Endodermal cell (in vitro differentiated cells): ENCODE results near the gene SYNJ2. TPM values are rescaled to one million over a fixed set of nuclear protein-coding genes. Genes with fewer than 3 reads are reported as not detected.

ENCODE experiments used
- DNase-seq: peaks from one replicate; pipeline ENCODE4 v3.0.0-alpha.2; 2017
- H3K27ac ChIP-seq: 2 replicates; pipeline ENCODE4 v1.5.1; 2013; ENCODE audit warnings: mild to moderate bottlenecking, low read depth, low read length, moderate library complexity
- H3K27me3 ChIP-seq: 2 replicates; pipeline ENCODE4 v1.6.1; 2013; ENCODE audit warnings: mild to moderate bottlenecking, low read length, moderate library complexity; ENCODE audit not compliant: insufficient read depth, control insufficient read depth, poor library complexity, severe bottlenecking
- H3K36me3 ChIP-seq: 2 replicates; pipeline ENCODE4 v1.7.0; 2013; ENCODE audit warnings: mild to moderate bottlenecking, low read length, moderate library complexity; ENCODE audit not compliant: control insufficient read depth, insufficient read depth
- H3K4me1 ChIP-seq: one replicate; pipeline ENCODE4 v1.7.0; 2013; ENCODE audit warnings: low read length; ENCODE audit not compliant: control insufficient read depth, insufficient read depth
- H3K4me3 ChIP-seq: 2 replicates; pipeline ENCODE4 v1.5.1; 2013; ENCODE audit warnings: mild to moderate bottlenecking, low read length, moderate library complexity
- H3K9ac ChIP-seq: 2 replicates; pipeline ENCODE4 v1.6.1; 2013; ENCODE audit warnings: mild to moderate bottlenecking, low read length, moderate library complexity; ENCODE audit not compliant: poor library complexity, severe bottlenecking; ENCODE audit errors: extremely low read depth
- H3K9me3 ChIP-seq: 2 replicates; pipeline ENCODE4 v1.6.1; 2013; ENCODE audit warnings: mild to moderate bottlenecking, low read length, moderate library complexity; ENCODE audit not compliant: control insufficient read depth
- H3K27ac Mint-ChIP-seq: 2 replicates; pipeline ENCODE4 v1.8.0; 2020; ENCODE audit warnings: mixed read lengths
- H3K27me3 Mint-ChIP-seq: 2 replicates; pipeline ENCODE4 v1.8.0; 2021; ENCODE audit warnings: mild to moderate bottlenecking, mixed read lengths; ENCODE audit not compliant: insufficient read depth
- H3K36me3 Mint-ChIP-seq: 2 replicates; pipeline ENCODE4 v1.8.0; 2020; ENCODE audit warnings: low read depth, mixed read lengths
- H3K4me1 Mint-ChIP-seq: 2 replicates; pipeline ENCODE4 v1.8.0; 2020; ENCODE audit warnings: mixed read lengths
- H3K4me3 Mint-ChIP-seq: 2 replicates; pipeline ENCODE4 v1.8.0; 2020; ENCODE audit warnings: mild to moderate bottlenecking, moderate library complexity, mixed read lengths
- H3K9me3 Mint-ChIP-seq: 2 replicates; pipeline ENCODE4 v1.8.0; 2020; ENCODE audit warnings: mild to moderate bottlenecking, mixed read lengths
- CTCF ChIP-seq: fragments of 200-600 bp; sonication (generic); conservative IDR thresholded peaks from 2 replicates; pipeline ENCODE4 v1.5.0; 2021; ENCODE audit warnings: antibody characterized with exemption, mild to moderate bottlenecking
- WGBS, 2 experiments: methylation state at CpG; one replicate each; pipeline versions ENCODE4 v1.1.5 to v1.1.7; 2013; ENCODE audit warnings: missing lambda C conversion rate in 2 of 2, mixed read lengths in 1 of 2; ENCODE audit not compliant: insufficient coverage in 1 of 2, insufficient read length in 1 of 2; 5-methylcytosine and 5-hydroxymethylcytosine counted together
- total RNA-seq, 2 donors: library from RNA; stranded (reverse); fragmentation: NEBNext Ultra II Directional in 1 of 2; extraction: Animal tissue kit (Norgen Biotek cat#: 25700) in 1 of 2; gene quantifications; 2 replicates in 1 of 2; 3 replicates in 1 of 2; pipeline ENCODE4 v1.2.1, GENCODE V29; 2021

Gene SYNJ2
- total RNA-seq, 2 donors from 2014 or later: 21.2 to 32.8 TPM

GRCh38 chr6:158020272-158020711, 38.6 kb downstream of the SYNJ2 start:
- H3K9ac ChIP-seq: no peak overlapping the region
- H3K36me3 ChIP-seq: peaks cover 16% of the 10 kb centered on the region
- no peaks in the 10 kb centered on the region for H3K4me1 ChIP-seq
- Mint-ChIP-seq H3K36me3 (peaks cover 14% of the 10 kb centered on the region), H3K27ac (peak overlapping the region; percentile 67), H3K9me3 (no peaks in the 10 kb centered on the region), H3K4me1 (peaks cover 10% of the 10 kb centered on the region), H3K27me3 (no peaks in the 10 kb centered on the region), H3K4me3 (no peak overlapping the region)
- H3K4me3 ChIP-seq: no peak overlapping the region
- no peak overlapping the region for H3K27ac ChIP-seq
- no peak for TF ChIP-seq CTCF
- H3K9me3 ChIP-seq: no peaks in the 10 kb centered on the region
- no peak for DNase-seq
- H3K27me3 ChIP-seq: no peaks in the 10 kb centered on the region
- 77 to 86% methylated on average over 5 to 6 of the region's 6 CpGs for WGBS, 2 experiments

GRCh38 chr6:158020811-158021210, 39.1 kb downstream of the SYNJ2 start:
- no peaks in the 10 kb centered on the region for H3K27me3 ChIP-seq
- no peak overlapping the region for H3K9ac ChIP-seq
- peaks cover 10% of the 10 kb centered on the region for H3K4me1 Mint-ChIP-seq
- peaks cover 14% of the 10 kb centered on the region for H3K36me3 Mint-ChIP-seq
- no peaks in the 10 kb centered on the region for H3K9me3 Mint-ChIP-seq
- peaks cover 16% of the 10 kb centered on the region for H3K36me3 ChIP-seq
- H3K4me1 ChIP-seq: no peaks in the 10 kb centered on the region
- H3K27ac Mint-ChIP-seq: no peak overlapping the region
- WGBS, 2 experiments: 83% methylated on average over 1 of the region's 2 CpGs; no CpG with 5 or more reads in 1 of the 2 experiments
- TF ChIP-seq CTCF: no peak
- DNase-seq: no peak
- no peaks in the 10 kb centered on the region for H3K9me3 ChIP-seq
- no peak overlapping the region for H3K4me3 ChIP-seq
- no peaks in the 10 kb centered on the region for H3K27me3 Mint-ChIP-seq
- H3K27ac ChIP-seq: no peak overlapping the region
- H3K4me3 Mint-ChIP-seq: no peak overlapping the region

DNA sequence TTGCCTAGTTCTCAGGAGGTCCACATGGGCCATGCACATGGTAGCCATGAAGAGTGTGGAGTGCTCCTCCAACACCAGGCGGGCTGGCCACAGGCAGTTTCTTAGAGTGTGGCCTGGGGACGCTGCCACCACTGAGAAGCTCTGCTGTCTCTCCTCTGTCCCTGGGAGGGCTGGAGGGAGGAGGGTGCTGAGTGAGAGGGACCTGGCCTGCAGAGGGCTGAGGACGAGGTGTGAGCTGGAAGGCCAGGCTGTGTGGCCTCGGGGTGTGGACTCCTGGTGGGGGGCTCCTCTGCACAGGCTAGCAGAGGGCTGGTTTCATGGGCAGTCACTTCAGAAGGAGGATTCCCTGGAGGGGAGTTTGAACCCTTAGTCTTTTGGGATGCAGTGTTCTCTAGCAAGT, 39.7 kb downstream of the SYNJ2 start:
- Histone ChIP-seq H3K36me3 (peaks cover 16% of the 10 kb centered on the region), H3K4me1 (no peaks in the 10 kb centered on the region), H3K9me3 (no peaks in the 10 kb centered on the region), H3K4me3 (no peak overlapping the region), H3K9ac (no peak overlapping the region), H3K27ac (no peak overlapping the region), H3K27me3 (no peaks in the 10 kb centered on the region)
- TF ChIP-seq CTCF: no peak
- 85 to 90% methylated on average over 2 to 4 of the region's 4 CpGs for WGBS, 2 experiments
- Mint-ChIP-seq H3K27ac (no peak overlapping the region), H3K4me1 (peaks cover 10% of the 10 kb centered on the region), H3K27me3 (no peaks in the 10 kb centered on the region), H3K4me3 (no peak overlapping the region), H3K36me3 (peaks cover 14% of the 10 kb centered on the region), H3K9me3 (no peaks in the 10 kb centered on the region)
- DNase-seq: no peak
